ENCODE data around the gene RAB3GAP2.

- TF ChIP-seq CTCF (IDR thresholded peaks at IDR 0.05), result no peak
- no peak for TF ChIP-seq USF2 (CRISPR knock-in tag; IDR thresholded peaks at IDR 0.05)
- no peak for TF ChIP-seq RELA (CRISPR knock-in tag; IDR thresholded peaks at IDR 0.05; ENCODE audit: borderline replicate concordance)
- no peak for TF ChIP-seq USF1 (CRISPR knock-in tag; IDR thresholded peaks at IDR 0.05)
Observed at GRCh38 chr1:220306339-220306738, 34.1 kb upstream of the RAB3GAP2 start.
